T-helper 17 cell (primary cell): ENCODE data around the gene MUC2. TPM values are rescaled to one million over a fixed set of nuclear protein-coding genes. Genes with fewer than 3 reads are reported as not detected.
A peak's percentile ranks its signal among the peaks of the same experiment; 100 is the strongest.

Source experiments
- ATAC-seq: fragments of 150-1000 bp; cut with Tn5 transposase; 2 replicates; pipeline ENCODE4 v1.10.0; 2021; ENCODE audit warnings: mild to moderate bottlenecking, moderate library complexity
- DNase-seq, 3 donors: peaks; one replicate each; pipeline versions ENCODE4 v3.0.0 to v3.0.0-alpha.2; 2020 to 2021
- H3K9me3 ChIP-seq: one replicate; pipeline ENCODE4 v1.7.0; 2013; ENCODE audit warnings: low read length, mild to moderate bottlenecking; ENCODE audit not compliant: control insufficient read depth, poor library complexity, severe bottlenecking
- H3K27ac Mint-ChIP-seq: one replicate; pipeline ENCODE4 v1.8.0; 2022; ENCODE audit warnings: mild to moderate bottlenecking, moderate library complexity, mixed read lengths
- H3K27me3 Mint-ChIP-seq: one replicate; pipeline ENCODE4 v1.8.0; 2022; ENCODE audit warnings: mixed read lengths
- H3K36me3 Mint-ChIP-seq: one replicate; pipeline ENCODE4 v1.8.0; 2022; ENCODE audit warnings: low read depth, mixed read lengths
- H3K4me1 Mint-ChIP-seq: one replicate; pipeline ENCODE4 v1.8.0; 2022; ENCODE audit warnings: mild to moderate bottlenecking, mixed read lengths
- H3K4me3 Mint-ChIP-seq: one replicate; pipeline ENCODE4 v1.8.0; 2022; ENCODE audit warnings: mild to moderate bottlenecking, moderate library complexity, mixed read lengths
- total RNA-seq, 4 donors: library from RNA in 2 of 4; stranded (reverse) in 2 of 4; gene quantifications; one replicate each; pipeline ENCODE4 v1.2.3 and lab custom pipeline; 2022 to 2026

The MUC2 gene
- total RNA-seq, 2 donors from 2014 or later, result not detected

GRCh38 chr11:1050581-1051355, 23.9 kb upstream of the MUC2 start:
- Mint-ChIP-seq H3K4me1 (peaks cover 8% of the 10 kb centered on the region), H3K27me3 (peaks cover 34% of the 10 kb centered on the region), H3K27ac (no peak overlapping the region), H3K4me3 (no peak overlapping the region), H3K36me3 (no peaks in the 10 kb centered on the region)
- ATAC-seq (peak; percentile 99), DNase-seq (peak; percentile 54 to 68 (median 54))
- H3K9me3 ChIP-seq, result no peaks in the 10 kb centered on the region

- no peaks in the 10 kb centered on the region for H3K9me3 ChIP-seq
- Mint-ChIP-seq H3K27ac (no peak overlapping the region), H3K27me3 (peaks cover 35% of the 10 kb centered on the region), H3K4me1 (peaks cover 8% of the 10 kb centered on the region), H3K4me3 (no peak overlapping the region), H3K36me3 (no peaks in the 10 kb centered on the region)
- ATAC-seq (no peak), DNase-seq (peak in 2 of 3 donors; percentile 1 to 9)
Measured at GRCh38 chr11:1051356-1052132, 23.1 kb upstream of the MUC2 start.

GRCh38 chr11:1052133-1053011, 22.3 kb upstream of the MUC2 start:
- peak in 1 of 3 donors; percentile 8 for DNase-seq
- ATAC-seq, result no peak
- Mint-ChIP-seq H3K27me3 (peaks cover 33% of the 10 kb centered on the region), H3K4me1 (peaks cover 4% of the 10 kb centered on the region), H3K4me3 (no peak overlapping the region), H3K36me3 (no peaks in the 10 kb centered on the region), H3K27ac (no peak overlapping the region)
- H3K9me3 ChIP-seq, result no peaks in the 10 kb centered on the region

GRCh38 chr11:1053121-1053901, 21.4 kb upstream of the MUC2 start:
- peak in 2 of 3 donors; percentile 7 to 9 for DNase-seq

GRCh38 chr11:1054143-1055108, 20.2 kb upstream of the MUC2 start:
- Mint-ChIP-seq H3K27ac (no peak overlapping the region), H3K27me3 (peaks cover 36% of the 10 kb centered on the region), H3K4me3 (no peak overlapping the region), H3K4me1 (peaks cover 4% of the 10 kb centered on the region), H3K36me3 (no peaks in the 10 kb centered on the region)
- no peaks in the 10 kb centered on the region for H3K9me3 ChIP-seq
- ATAC-seq (no peak), DNase-seq (peak in 2 of 3 donors; percentile 3 to 8)

More at GRCh38 chr11:1053121-1053901, 21.4 kb upstream of the MUC2 start:
- Mint-ChIP-seq H3K27me3 (peaks cover 36% of the 10 kb centered on the region), H3K4me1 (peaks cover 4% of the 10 kb centered on the region), H3K4me3 (no peak overlapping the region), H3K27ac (no peak overlapping the region), H3K36me3 (no peaks in the 10 kb centered on the region)
- H3K9me3 ChIP-seq, result no peaks in the 10 kb centered on the region
- no peak for ATAC-seq

GRCh38 chr11:1055109-1055703, 19.5 kb upstream of the MUC2 start:
- DNase-seq (no peak), ATAC-seq (no peak)
- Mint-ChIP-seq H3K36me3 (no peaks in the 10 kb centered on the region), H3K4me1 (peaks cover 4% of the 10 kb centered on the region), H3K27me3 (peaks cover 38% of the 10 kb centered on the region), H3K4me3 (no peak overlapping the region), H3K27ac (no peak overlapping the region)
- H3K9me3 ChIP-seq, result no peaks in the 10 kb centered on the region

GRCh38 chr11:1055990-1056771, 18.5 kb upstream of the MUC2 start:
- no peaks in the 10 kb centered on the region for H3K9me3 ChIP-seq
- no peaks in the 10 kb centered on the region for H3K36me3 Mint-ChIP-seq
- H3K27ac Mint-ChIP-seq, result no peak overlapping the region
- no peak overlapping the region for H3K4me3 Mint-ChIP-seq
- H3K27me3 Mint-ChIP-seq, result peaks cover 38% of the 10 kb centered on the region
- DNase-seq (peak in 2 of 3 donors; percentile 3 to 7), ATAC-seq (no peak)
- H3K4me1 Mint-ChIP-seq, result peaks cover under 1% of the 10 kb centered on the region

- DNase-seq, result no peak
- no peaks in the 10 kb centered on the region for H3K36me3 Mint-ChIP-seq
Measured at GRCh38 chr11:1057806-1058205, 16.9 kb upstream of the MUC2 start.

GRCh38 chr11:1059759-1060158, 14.9 kb upstream of the MUC2 start:
- H3K9me3 ChIP-seq, result no peaks in the 10 kb centered on the region
- ATAC-seq (no peak), DNase-seq (no peak)
- no peaks in the 10 kb centered on the region for H3K36me3 Mint-ChIP-seq
- no peak overlapping the region for H3K4me3 Mint-ChIP-seq
- no peak overlapping the region for H3K27ac Mint-ChIP-seq
- H3K4me1 Mint-ChIP-seq, result peaks cover 9% of the 10 kb centered on the region
- peaks cover 43% of the 10 kb centered on the region for H3K27me3 Mint-ChIP-seq

More at GRCh38 chr11:1057806-1058205, 16.9 kb upstream of the MUC2 start:
- Mint-ChIP-seq H3K4me1 (peaks cover 5% of the 10 kb centered on the region), H3K4me3 (no peak overlapping the region), H3K27ac (no peak overlapping the region), H3K27me3 (peaks cover 38% of the 10 kb centered on the region)
- H3K9me3 ChIP-seq, result no peaks in the 10 kb centered on the region
- ATAC-seq, result no peak

- DNase-seq (peak in 1 of 3 donors; percentile 2), ATAC-seq (no peak)
- no peak overlapping the region for H3K4me3 Mint-ChIP-seq
- no peaks in the 10 kb centered on the region for H3K9me3 ChIP-seq
- peaks cover 9% of the 10 kb centered on the region for H3K4me1 Mint-ChIP-seq
- H3K36me3 Mint-ChIP-seq, result no peaks in the 10 kb centered on the region
- peaks cover 38% of the 10 kb centered on the region for H3K27me3 Mint-ChIP-seq
- no peak overlapping the region for H3K27ac Mint-ChIP-seq
Measured at GRCh38 chr11:1060410-1060809, 14.3 kb upstream of the MUC2 start.
